ENCODE results near the gene HTR3D. TPM values are rescaled to one million over a fixed set of nuclear protein-coding genes. Genes with fewer than 3 reads are reported as not detected.

Gene HTR3D
- total and polyA plus RNA-seq, 9 of the 15 experiments (the other 6 are each of a cell fraction or from before 2014, with no cell fraction given): not detected

GRCh38 chr3:183988216-183988790, 43.2 kb upstream of the HTR3D start (continued):
- TF ChIP-seq ATF2 (CRISPR knock-in tag; IDR thresholded peaks at IDR 0.05): no peak
- no peak for TF ChIP-seq EGR1 (conservative IDR thresholded peaks at IDR 0.05)
- peak; percentile 44 to 79 for TF ChIP-seq AFF1 (IDR thresholded peaks at IDR 0.05; ENCODE audit: low read depth in 1 of 2, partially characterized antibody in 2 of 2)
- TF ChIP-seq SAFB (IDR thresholded peaks at IDR 0.05; ENCODE audit: borderline replicate concordance, low read depth, low read length): no peak
- peak; percentile 49; the same call in 1 of the 2 replicates for TF ChIP-seq JUND (IDR thresholded peaks at IDR 0.05; ENCODE audit: borderline replicate concordance, low read depth, low read length)
- no peak; the same call in 2 of the 3 replicates for TF ChIP-seq JUND (tag; IDR thresholded peaks at IDR 0.05; ENCODE audit: borderline replicate concordance, low read depth, low read length)
- peak; percentile 61 for TF ChIP-seq POLR2AphosphoS5 (IDR thresholded peaks at IDR 0.05; ENCODE audit: control insufficient read depth, insufficient read depth, low read depth, low read length)
- no peak for TF ChIP-seq GTF2F1 (IDR thresholded peaks at IDR 0.05; ENCODE audit: low read depth, low read length)
- TF ChIP-seq ZNF146 (CRISPR knock-in tag; IDR thresholded peaks at IDR 0.05; ENCODE audit: unreplicated experiment): no peak
- no peak for TF ChIP-seq MCM7 (IDR thresholded peaks at IDR 0.05)
- TF ChIP-seq ZBTB17 (CRISPR knock-in tag; IDR thresholded peaks at IDR 0.05): 0 out of 2 replicates have a peak, but pooled peaks have one; percentile 49
- peak; percentile 43 to 90; a peak in 3 of 4 replicates for TF ChIP-seq RCOR1 (IDR thresholded peaks at IDR 0.05; ENCODE audit: borderline replicate concordance in 1 of 2, low read depth in 2 of 2, low read length in 2 of 2)
- TF ChIP-seq RNF2 (IDR thresholded peaks at IDR 0.05): peak; percentile 87; the same call in 1 of the 2 replicates
- no peak for TF ChIP-seq POLR2B (IDR thresholded peaks at IDR 0.05; ENCODE audit: low read depth, partially characterized antibody)
- TF ChIP-seq ERF (CRISPR knock-in tag; IDR thresholded peaks at IDR 0.05): no peak
- peak; percentile 34; the same call in 1 of the 2 replicates for TF ChIP-seq C11orf30 (IDR thresholded peaks at IDR 0.05; ENCODE audit: low read depth)
- TF ChIP-seq UBTF (IDR thresholded peaks at IDR 0.05; ENCODE audit: borderline replicate concordance in 1 of 2, low read depth in 2 of 2, low read length in 2 of 2): 0 out of 4 replicates have a peak, but pooled peaks of 1 of the 2 experiments have one; percentile 46
- no peak for TF ChIP-seq ZNF311 (CRISPR knock-in tag; IDR thresholded peaks at IDR 0.05)
- peak; percentile 76 for TF ChIP-seq MTA2 (IDR thresholded peaks at IDR 0.05; ENCODE audit: low read depth)
- no peak for TF ChIP-seq CEBPG (CRISPR knock-in tag; IDR thresholded peaks at IDR 0.05)
- TF ChIP-seq CEBPG (tag; conservative IDR thresholded peaks at IDR 0.05 in 1 of 2, IDR thresholded peaks at IDR 0.05 in 1 of 2): no peak
- TF ChIP-seq EHMT2 (IDR thresholded peaks at IDR 0.05): peak; percentile 92
